ENCODE data around the gene GABRA1.

GABRA1 gene

DNA sequence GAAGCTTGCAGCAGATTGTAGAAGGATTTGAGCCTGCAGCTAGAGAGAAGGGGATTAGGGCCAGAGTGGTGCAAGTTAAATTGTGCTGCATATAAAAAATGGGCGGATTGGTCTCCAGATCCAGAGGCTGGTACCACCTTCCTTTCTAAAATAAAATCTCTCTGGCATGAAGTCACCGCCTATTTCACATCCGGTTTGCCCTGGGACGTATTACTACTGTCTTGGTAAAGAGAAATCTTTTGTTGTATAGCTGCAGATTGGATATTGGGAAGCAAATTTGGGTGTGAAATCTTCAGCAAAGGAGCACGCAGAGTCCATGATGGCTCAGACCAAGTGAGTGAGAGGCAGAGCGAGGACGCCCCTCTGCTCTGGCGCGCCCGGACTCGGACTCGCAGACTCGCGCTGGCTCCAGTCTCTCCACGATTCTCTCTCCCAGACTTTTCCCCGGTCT, at the start of gene GABRA1:
TSS of gene GABRA1 (plus strand) at position 180 of the 451 bp plus-strand sequence. CDS start 2,691 bp downstream, outside the sequence.
- H3K4me3 ChIP-seq (ENCODE audit: low read length): peak within 1 kb of the TSS; percentile 48
- no peak for TF ChIP-seq CTCF (conservative IDR thresholded peaks at IDR 0.05; ENCODE audit: low read depth, low read length)
- no peak for DNase-seq (ENCODE audit: low read depth)

DNA sequence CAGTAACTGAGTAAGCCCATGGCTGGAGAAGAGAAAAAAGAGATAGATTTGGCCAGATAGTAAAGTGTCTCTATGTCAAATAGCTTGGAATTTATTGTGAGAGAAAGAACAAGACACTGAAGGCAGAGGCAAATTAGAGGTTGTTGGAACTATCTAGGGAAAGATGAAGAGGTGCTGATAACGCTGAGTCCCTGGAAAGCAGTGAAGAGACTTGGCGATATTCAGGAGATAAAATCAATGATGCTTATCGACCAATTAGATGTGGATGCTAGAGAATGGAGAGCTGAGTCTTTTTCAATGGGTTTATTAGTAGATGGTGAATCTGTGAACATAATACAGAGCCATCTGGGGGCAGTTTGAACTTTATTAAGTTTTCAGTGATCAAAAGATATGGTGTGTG, 48.6 kb upstream of the GABRA1 start:
- TF ChIP-seq CTCF (conservative IDR thresholded peaks at IDR 0.05; ENCODE audit: low read depth, low read length): no peak
- no peak overlapping the region for H3K4me3 ChIP-seq (ENCODE audit: low read length)
- DNase-seq (ENCODE audit: low read depth): no peak

- no peak for DNase-seq (ENCODE audit: low read depth)
- no peak overlapping the region for H3K4me3 ChIP-seq (ENCODE audit: low read length)
- no peak for TF ChIP-seq CTCF (conservative IDR thresholded peaks at IDR 0.05; ENCODE audit: low read depth, low read length)
Measured at GRCh38 chr5:161804263-161804662, 43.7 kb upstream of the GABRA1 start.

- DNase-seq (ENCODE audit: low read depth): no peak
- no peak for TF ChIP-seq CTCF (conservative IDR thresholded peaks at IDR 0.05; ENCODE audit: low read depth, low read length)
- no peak overlapping the region for H3K4me3 ChIP-seq (ENCODE audit: low read length)
Measured at GRCh38 chr5:161846746-161847145, 1.2 kb upstream of the GABRA1 start.

- H3K4me3 ChIP-seq (ENCODE audit: low read length): peak overlapping the region; percentile 48
- DNase-seq (ENCODE audit: low read depth): no peak
- no peak for TF ChIP-seq CTCF (conservative IDR thresholded peaks at IDR 0.05; ENCODE audit: low read depth, low read length)
Measured at GRCh38 chr5:161847447-161847846, 473 bp upstream of the GABRA1 start.

DNA sequence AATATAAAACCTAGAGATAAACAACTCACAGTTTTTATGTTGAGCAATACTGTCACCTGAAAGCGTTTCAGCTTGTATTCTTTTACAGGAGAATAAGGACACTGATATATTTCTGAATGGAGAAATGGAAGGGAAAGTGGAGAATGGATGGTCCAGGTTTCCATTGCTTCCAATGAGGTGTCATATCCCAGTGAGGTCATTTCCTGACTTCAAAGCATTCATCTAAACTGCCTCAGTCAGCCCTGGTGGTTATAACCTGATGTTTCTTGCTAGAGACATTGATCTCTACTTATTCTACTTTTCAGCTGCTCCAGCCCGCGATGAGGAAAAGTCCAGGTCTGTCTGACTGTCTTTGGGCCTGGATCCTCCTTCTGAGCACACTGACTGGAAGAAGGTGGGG, 2.6 kb downstream of the GABRA1 start:
- no peak for TF ChIP-seq CTCF (conservative IDR thresholded peaks at IDR 0.05; ENCODE audit: low read depth, low read length)
- no peak for DNase-seq (ENCODE audit: low read depth)
- H3K4me3 ChIP-seq (ENCODE audit: low read length): no peak overlapping the region

GRCh38 chr5:161851691-161852299, 3.9 kb downstream of the GABRA1 start:
- no peak overlapping the region for H3K4me3 ChIP-seq (ENCODE audit: low read length)
- no peak for DNase-seq (ENCODE audit: low read depth)
- peak; percentile 43 for TF ChIP-seq CTCF (conservative IDR thresholded peaks at IDR 0.05; ENCODE audit: low read depth, low read length)
